H9 (cell line): ENCODE measurements around the gene ADGRG4. TPM values are rescaled to one million over a fixed set of nuclear protein-coding genes. Genes with fewer than 3 reads are reported as not detected.

Experiments used
- DNase-seq: peaks from one replicate; pipeline ENCODE4 v3.0.0-alpha.2; 2017
- H2AFZ ChIP-seq: one replicate; pipeline ENCODE4 v1.6.1; 2013; ENCODE audit warnings: mild to moderate bottlenecking, low read length, control low read depth, moderate library complexity
- H2AK5ac ChIP-seq: 2 replicates; pipeline ENCODE4 v1.6.1; 2013; ENCODE audit warnings: low read length, control low read depth, mixed read lengths; ENCODE audit not compliant: insufficient read length
- H2BK120ac ChIP-seq: one replicate; pipeline ENCODE4 v1.6.1; 2013; ENCODE audit warnings: low read depth, mild to moderate bottlenecking, low read length, control low read depth, inconsistent platforms; ENCODE audit not compliant: poor library complexity, severe bottlenecking
- H2BK12ac ChIP-seq: 2 replicates; pipeline ENCODE4 v1.6.1; 2013; ENCODE audit warnings: low read length, control low read depth, mixed read lengths, low read depth; ENCODE audit not compliant: insufficient read length
- H2BK15ac ChIP-seq: 2 replicates; pipeline ENCODE4 v1.6.1; 2013; ENCODE audit warnings: low read depth, low read length, control low read depth
- H2BK20ac ChIP-seq: one replicate; pipeline ENCODE4 v1.6.1; 2013; ENCODE audit warnings: low read depth, mild to moderate bottlenecking, low read length, control low read depth, inconsistent platforms; ENCODE audit not compliant: poor library complexity, severe bottlenecking
- H2BK5ac ChIP-seq: 2 replicates; pipeline ENCODE4 v1.6.1; 2013; ENCODE audit warnings: low read length, control low read depth, mixed read lengths; ENCODE audit not compliant: insufficient read length
- H3K14ac ChIP-seq: 2 replicates; pipeline ENCODE4 v1.6.1; 2013; ENCODE audit warnings: low read length, control low read depth; ENCODE audit not compliant: insufficient read depth
- H3K18ac ChIP-seq: 2 replicates; pipeline ENCODE4 v1.6.1; 2013; ENCODE audit warnings: low read depth, mild to moderate bottlenecking, mixed read lengths, low read length, control low read depth; ENCODE audit not compliant: insufficient read length
- H3K23ac ChIP-seq: 2 replicates; pipeline ENCODE4 v1.6.1; 2013; ENCODE audit warnings: low read length, control low read depth, mixed read lengths, low read depth; ENCODE audit not compliant: insufficient read length
- H3K23me2 ChIP-seq: 2 replicates; pipeline ENCODE4 v1.6.1; 2013; ENCODE audit warnings: low read depth, mild to moderate bottlenecking, mixed read lengths, low read length, control low read depth; ENCODE audit not compliant: insufficient read length, poor library complexity, severe bottlenecking
- H3K27ac ChIP-seq: 2 replicates; pipeline ENCODE4 v1.5.1; 2013; ENCODE audit warnings: low read length, control low read depth, mixed read lengths, low read depth; ENCODE audit not compliant: insufficient read length
- H3K27me3 ChIP-seq: 2 replicates; pipeline ENCODE4 v1.6.1; 2013; ENCODE audit warnings: low read length, control low read depth, inconsistent platforms; ENCODE audit not compliant: insufficient read depth
- H3K4ac ChIP-seq: 2 replicates; pipeline ENCODE4 v1.6.1; 2013; ENCODE audit warnings: low read depth, mild to moderate bottlenecking, control low read depth, inconsistent platforms, low read length, moderate library complexity
- H3K4me1 ChIP-seq: 2 replicates; pipeline ENCODE4 v1.6.1; 2013; ENCODE audit warnings: low read length, control low read depth, inconsistent platforms; ENCODE audit not compliant: insufficient read depth
- H3K4me2 ChIP-seq: 2 replicates; pipeline ENCODE4 v1.6.1; 2013; ENCODE audit warnings: low read length, control low read depth, mixed read lengths; ENCODE audit not compliant: insufficient read length, insufficient read depth
- H3K56ac ChIP-seq: 2 replicates; pipeline ENCODE4 v1.6.1; 2013; ENCODE audit warnings: low read depth, mild to moderate bottlenecking, mixed read lengths, low read length, control low read depth; ENCODE audit not compliant: insufficient read length
- H3K79me1 ChIP-seq: 2 replicates; pipeline ENCODE4 v1.6.1; 2013; ENCODE audit warnings: low read depth, mild to moderate bottlenecking, moderate library complexity, low read length, control low read depth, inconsistent platforms; ENCODE audit not compliant: insufficient read depth, poor library complexity, severe bottlenecking
- H3K79me2 ChIP-seq: 2 replicates; pipeline ENCODE4 v1.6.1; 2013; ENCODE audit warnings: low read length, control low read depth, inconsistent platforms; ENCODE audit not compliant: insufficient read depth
- H3K9ac ChIP-seq: 2 replicates; pipeline ENCODE4 v1.6.1; 2013; ENCODE audit warnings: low read length, control low read depth, mixed read lengths; ENCODE audit not compliant: insufficient read length; ENCODE audit errors: extremely low read depth
- H3K9me3 ChIP-seq: one replicate; pipeline ENCODE4 v1.6.1; 2013; ENCODE audit warnings: low read depth, low read length, inconsistent platforms; ENCODE audit not compliant: control insufficient read depth
- H3T11ph ChIP-seq: one replicate; pipeline ENCODE4 v1.6.1; 2013; ENCODE audit warnings: mild to moderate bottlenecking, low read length, control low read depth, inconsistent platforms
- H4K20me1 ChIP-seq: one replicate; pipeline ENCODE4 v1.6.1; 2013; ENCODE audit not compliant: control insufficient read depth, insufficient read length, insufficient read depth
- H4K5ac ChIP-seq: 2 replicates; pipeline ENCODE4 v1.6.1; 2013; ENCODE audit warnings: low read depth, mild to moderate bottlenecking, mixed read lengths, low read length, control low read depth; ENCODE audit not compliant: insufficient read length
- H4K8ac ChIP-seq: replicated peaks from 2 replicates; pipeline ENCODE4 v1.6.1; 2013; ENCODE audit warnings: low read length, control low read depth, mixed read lengths, low read depth; ENCODE audit not compliant: insufficient read length
- H4K91ac ChIP-seq: 2 replicates; pipeline ENCODE4 v1.6.1; 2013; ENCODE audit warnings: low read depth, mild to moderate bottlenecking, moderate library complexity, mixed read lengths, low read length, control low read depth; ENCODE audit not compliant: insufficient read length
- H3K27ac Mint-ChIP-seq, 3 experiments: 2 replicates in 2 of 3; 3 replicates in 1 of 3; pipeline ENCODE4 v1.8.0; 2020 to 2021; ENCODE audit warnings: mixed read lengths in 3 of 3, mild to moderate bottlenecking in 1 of 3, moderate library complexity in 1 of 3
- H3K27me3 Mint-ChIP-seq: 2 replicates; pipeline ENCODE4 v1.8.0; 2021; ENCODE audit warnings: low read depth, mild to moderate bottlenecking, moderate library complexity, mixed read lengths
- H3K36me3 Mint-ChIP-seq, 3 experiments: 2 replicates in 2 of 3; 3 replicates in 1 of 3; pipeline ENCODE4 v1.8.0; 2020 to 2021; ENCODE audit warnings: low read depth in 3 of 3, mixed read lengths in 3 of 3; ENCODE audit not compliant: insufficient read depth in 1 of 3
- H3K4me1 Mint-ChIP-seq, 2 experiments: 2 replicates each; pipeline ENCODE4 v1.8.0; 2020; ENCODE audit warnings: mixed read lengths in 2 of 2
- H3K4me3 Mint-ChIP-seq, 2 experiments: 2 replicates in 1 of 2; 3 replicates in 1 of 2; pipeline ENCODE4 v1.8.0; 2020 to 2021; ENCODE audit warnings: mild to moderate bottlenecking in 2 of 2, mixed read lengths in 2 of 2, moderate library complexity in 1 of 2
- H3K9me3 Mint-ChIP-seq, 2 experiments: 2 replicates in 1 of 2; 3 replicates in 1 of 2; pipeline ENCODE4 v1.8.0; 2020; ENCODE audit warnings: mild to moderate bottlenecking in 2 of 2, mixed read lengths in 2 of 2, moderate library complexity in 1 of 2
- CTCF ChIP-seq: fragments of 200-600 bp; sonication (generic); conservative IDR thresholded peaks from 3 replicates; pipeline ENCODE4 v1.8.0; 2021; ENCODE audit warnings: antibody characterized with exemption, mild to moderate bottlenecking
- WGBS: extraction: QIAGEN DNeasy Blood & Tissue Kit; methylation state at CpG from one replicate; pipeline ENCODE4 v1.1.7; 2013; ENCODE audit warnings: missing lambda C conversion rate, low lambda C conversion rate, mixed read lengths; ENCODE audit not compliant: insufficient read length; ENCODE audit errors: extremely low coverage; 5-methylcytosine and 5-hydroxymethylcytosine counted together
- total RNA-seq: library from RNA; stranded (reverse); gene quantifications from 2 replicates; pipeline ENCODE4 v1.2.1, GENCODE V29; 2021

Gene ADGRG4
- total RNA-seq, 1 experiment from 2014 or later = not detected

- Mint-ChIP-seq H3K4me3 (no peak overlapping the region), H3K4me1 (no peaks in the 10 kb centered on the region), H3K27ac (no peak overlapping the region), H3K27me3 (peaks cover 6% of the 10 kb centered on the region), H3K36me3 (peaks cover 0 to 2% (median 0%) of the 10 kb centered on the region in 3 experiments; a peak in 1 of 7 replicates), H3K9me3 (peaks cover 46 to 47% of the 10 kb centered on the region in 2 experiments)
- Histone ChIP-seq H2BK12ac (no peak overlapping the region), H3K79me1 (no peaks in the 10 kb centered on the region), H3K4me2 (no peak overlapping the region), H4K5ac (no peak overlapping the region), H3K56ac (no peak overlapping the region), H3K23ac (no peak overlapping the region), H3K79me2 (no peaks in the 10 kb centered on the region), H3K14ac (no peak overlapping the region), H2BK120ac (no peak overlapping the region), H2AK5ac (no peak overlapping the region), H4K8ac (no peak overlapping the region), H4K91ac (no peak overlapping the region), H3K27me3 (no peaks in the 10 kb centered on the region), H4K20me1 (no peaks in the 10 kb centered on the region), H2BK15ac (no peak overlapping the region), H2BK20ac (no peak overlapping the region), H3T11ph (no peak overlapping the region), H3K23me2 (no peaks in the 10 kb centered on the region), H2BK5ac (no peak overlapping the region), H3K4me1 (no peaks in the 10 kb centered on the region), H3K9ac (no peak overlapping the region), H2AFZ (no peak overlapping the region), H3K18ac (no peak overlapping the region), H3K9me3 (peaks cover 44% of the 10 kb centered on the region), H3K27ac (no peak overlapping the region), H3K4ac (no peak overlapping the region)
- no CpG with 5 or more reads among the region's 2 CpGs for WGBS
- no peak for TF ChIP-seq CTCF
- no peak for DNase-seq
Measured at GRCh38 chrX:136318156-136318555, 17.4 kb downstream of the ADGRG4 start.
